Measurements from ENCODE around the gene CSNK1A1L.

CSNK1A1L gene

GRCh38 chr13:37105251-37105714 lies at the start of gene CSNK1A1L:
Gene CSNK1A1L (minus strand): TSS chr13:37105664. CDS start chr13:37105256, 408 bp downstream.
- DNase-seq = no peak

DNA sequence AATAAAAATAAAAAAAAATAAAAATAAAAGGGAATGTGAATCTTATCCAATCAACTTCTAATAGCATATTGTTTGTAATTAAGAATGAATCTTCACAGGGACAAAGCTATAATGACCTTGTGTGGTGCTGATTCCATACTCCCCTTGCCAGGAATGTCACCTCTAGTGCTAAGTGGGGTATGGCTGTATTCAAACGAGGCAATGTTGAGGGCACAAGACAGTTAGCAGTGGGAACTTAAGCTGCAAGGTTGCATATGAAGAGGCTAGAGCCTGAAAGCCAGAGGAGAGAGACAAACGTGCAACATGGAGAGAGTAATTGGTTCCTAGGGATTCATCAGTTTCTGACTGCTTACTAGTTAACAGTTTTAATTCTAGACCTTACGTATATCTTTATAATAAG lies 43.9 kb upstream of the CSNK1A1L start:
- no peak for DNase-seq

- no peak for DNase-seq
Measured at GRCh38 chr13:37148501-37148900, 43.0 kb upstream of the CSNK1A1L start.

DNA sequence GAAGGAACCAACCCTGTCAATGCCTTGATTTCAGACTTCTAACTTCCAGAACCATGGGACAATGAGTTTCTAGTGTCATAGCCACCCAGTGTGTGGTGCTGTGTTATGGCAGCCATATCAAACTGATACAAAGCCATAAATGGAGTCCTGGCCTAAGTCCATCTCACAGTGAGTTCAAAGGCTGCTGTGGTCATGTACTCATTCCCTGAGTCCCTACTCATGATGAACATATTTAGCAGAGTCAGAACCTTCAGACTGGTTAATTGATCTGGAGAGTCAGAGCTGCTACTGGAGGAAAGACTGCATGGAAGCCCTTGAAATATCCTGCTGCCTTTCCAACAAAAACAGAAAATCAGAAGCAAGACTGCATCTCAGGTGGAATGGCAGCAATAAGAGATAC lies 39.2 kb upstream of the CSNK1A1L start:
- DNase-seq = no peak

DNA sequence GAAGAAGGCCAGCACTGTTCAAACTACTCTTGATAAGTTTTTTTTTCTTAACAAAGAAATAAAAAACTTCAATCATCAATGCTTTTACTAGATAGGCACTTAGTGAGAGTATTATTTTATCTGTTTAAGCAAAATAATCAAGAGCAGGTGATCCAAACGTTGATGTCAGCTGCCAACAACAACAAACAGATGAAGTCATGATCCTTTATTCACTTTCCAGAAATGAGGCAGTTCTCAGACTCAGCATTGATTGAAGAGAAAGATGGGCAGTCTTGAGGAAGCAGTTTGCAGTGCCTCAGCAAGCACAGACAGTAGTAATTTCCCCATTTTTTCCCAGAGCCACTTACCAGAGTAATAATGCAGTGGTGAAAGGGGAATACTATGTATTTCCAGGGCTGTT lies 38.4 kb upstream of the CSNK1A1L start:
- no peak for DNase-seq

DNA sequence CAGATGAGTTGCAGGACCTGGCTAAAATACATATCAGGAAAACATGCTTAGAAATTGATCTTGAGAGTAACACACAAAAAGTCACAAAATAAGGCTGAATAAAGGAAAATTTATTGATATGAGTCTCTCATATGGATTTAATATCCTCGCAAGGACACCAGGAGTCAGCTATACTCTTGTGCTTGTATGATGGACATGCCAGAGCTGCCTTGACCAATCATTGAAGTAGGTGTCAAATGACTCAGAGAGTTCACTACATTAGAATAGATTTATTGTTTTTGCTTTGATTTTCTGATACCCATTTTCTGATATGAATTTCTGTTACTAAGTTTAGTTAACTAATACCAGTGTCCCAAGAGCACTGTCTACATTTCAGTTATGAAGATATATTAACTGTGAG lies 37.4 kb upstream of the CSNK1A1L start:
- no peak for DNase-seq

DNA sequence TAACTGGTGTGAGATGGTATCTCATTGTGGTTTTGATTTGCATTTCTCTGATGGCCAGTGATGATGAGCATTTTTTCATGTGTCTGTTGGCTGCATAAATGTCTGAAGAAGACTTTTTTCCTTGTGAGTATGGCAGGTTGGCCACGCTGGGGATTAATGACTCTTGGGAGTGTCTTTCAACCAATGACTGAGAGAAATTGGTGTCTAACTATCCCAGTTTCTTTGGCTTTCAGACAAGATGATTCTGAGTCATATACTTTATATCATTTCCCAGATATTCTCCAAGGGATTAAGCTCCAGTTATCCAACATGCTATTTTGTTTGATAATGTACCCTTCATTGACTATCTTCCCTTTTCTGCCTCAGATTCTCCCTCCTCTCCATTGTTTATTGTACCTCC lies 35.5 kb upstream of the CSNK1A1L start:
- no peak for DNase-seq

DNA sequence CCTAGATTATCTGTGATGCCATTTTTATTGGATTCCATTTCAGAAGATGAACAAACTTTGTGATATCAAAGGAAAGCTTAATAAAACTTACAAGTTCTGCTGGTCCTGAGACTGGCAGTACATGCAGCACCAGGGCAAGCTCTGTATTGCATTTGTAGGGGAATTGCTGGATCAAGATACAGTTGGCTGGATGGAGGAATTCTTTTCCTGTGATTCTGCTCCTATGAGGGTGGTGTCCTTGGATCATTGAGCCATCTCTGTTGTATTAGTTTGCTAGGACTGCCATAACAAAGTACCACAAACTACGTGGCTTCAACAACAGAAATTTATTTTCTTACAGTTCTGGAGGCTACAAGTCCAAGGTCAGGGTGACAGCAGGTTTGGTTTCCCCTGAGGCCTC lies 33.9 kb upstream of the CSNK1A1L start:
- no peak for DNase-seq

- no peak for DNase-seq
Measured at GRCh38 chr13:37138926-37139325, 33.5 kb upstream of the CSNK1A1L start.

GRCh38 chr13:37138169-37138568 lies 32.7 kb upstream of the CSNK1A1L start:
- DNase-seq = no peak

DNA sequence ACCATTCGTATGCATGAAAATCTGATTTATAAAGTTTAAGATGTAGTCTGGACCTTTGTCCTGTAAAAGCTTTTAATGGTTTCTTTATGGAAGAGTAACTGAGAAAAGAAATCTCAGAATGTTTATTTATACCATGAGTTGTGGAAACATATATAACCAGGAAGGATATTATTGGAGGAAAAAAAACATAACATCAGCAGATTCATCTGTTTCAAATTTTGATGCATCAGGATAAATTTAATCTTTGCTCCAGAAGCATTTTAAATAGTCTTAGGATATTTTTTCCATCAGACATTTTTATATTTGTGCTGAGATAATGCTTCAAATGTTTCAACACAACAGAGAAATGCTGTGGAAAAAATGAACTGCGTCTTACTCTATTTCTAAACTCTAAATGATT lies 31.2 kb upstream of the CSNK1A1L start:
- DNase-seq = no peak

DNA sequence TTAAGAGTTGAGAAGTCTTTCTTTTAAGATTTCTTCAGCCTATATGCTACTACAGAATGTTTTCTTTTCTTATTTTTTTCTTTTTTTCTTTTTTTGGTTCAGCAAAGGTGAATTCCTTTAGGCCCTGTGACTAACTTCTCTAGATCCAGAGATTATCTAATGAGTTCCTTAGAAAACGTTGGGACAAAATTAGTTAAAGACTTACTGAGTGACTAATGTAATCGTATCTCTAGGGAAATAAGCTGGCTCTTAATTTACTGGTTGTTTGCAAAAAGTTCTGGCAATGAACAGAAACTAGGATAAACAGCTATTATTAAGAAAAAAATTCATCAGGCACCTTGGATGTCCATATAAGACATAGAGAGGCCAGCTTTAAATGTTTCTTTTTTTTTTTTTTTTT lies 30.7 kb upstream of the CSNK1A1L start:
- no peak for DNase-seq

DNA sequence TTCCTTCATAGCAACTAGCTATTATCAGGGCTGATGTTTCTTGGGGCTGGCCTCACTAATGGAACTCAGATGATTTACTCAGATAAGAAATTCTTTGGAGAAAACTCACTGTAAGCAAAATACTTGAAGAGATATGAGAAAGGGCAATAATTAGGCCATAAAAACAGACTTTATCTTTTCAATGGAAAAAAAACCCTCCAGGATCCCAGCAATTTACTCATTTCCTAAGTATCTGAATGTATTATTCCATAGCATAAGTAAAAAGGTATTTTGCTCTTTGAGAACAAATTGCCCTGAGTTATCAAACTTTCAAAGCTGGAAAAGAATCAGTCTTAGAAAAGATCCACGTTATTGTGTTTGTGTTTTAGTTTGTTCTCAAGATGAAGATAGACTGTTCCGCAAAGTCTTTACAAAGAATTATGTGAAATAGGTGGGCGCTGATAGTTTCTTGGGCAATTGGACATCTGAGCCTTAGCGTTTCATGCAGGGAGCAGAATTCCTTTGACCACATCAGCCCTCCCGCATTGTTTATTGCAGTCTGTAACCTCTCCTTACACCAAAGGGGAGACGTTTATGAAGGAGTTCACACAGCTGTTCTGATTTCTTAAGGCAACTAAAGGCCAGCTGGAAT lies 29.1 kb upstream of the CSNK1A1L start:
- DNase-seq = no peak

GRCh38 chr13:37132211-37132610 lies 26.7 kb upstream of the CSNK1A1L start:
- no peak for DNase-seq

DNA sequence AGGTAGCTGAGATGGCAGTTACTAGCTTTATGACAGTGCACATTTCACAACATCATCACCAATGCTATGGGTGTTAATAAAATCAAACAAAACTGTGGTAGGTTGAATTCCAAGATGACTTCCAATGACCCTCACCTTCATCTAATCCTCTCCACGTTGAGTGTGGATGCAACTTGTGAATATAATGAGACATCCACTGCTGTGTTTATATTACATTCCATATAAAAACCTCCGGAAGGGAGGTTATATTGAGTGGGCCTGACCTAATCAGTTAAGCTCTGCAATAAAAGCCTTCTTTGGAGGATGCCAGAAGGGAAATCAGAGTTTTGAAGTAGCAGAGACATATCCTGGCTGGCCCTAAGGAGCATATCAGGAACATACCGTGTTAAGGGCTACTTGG lies 25.6 kb upstream of the CSNK1A1L start:
- no peak for DNase-seq

DNA sequence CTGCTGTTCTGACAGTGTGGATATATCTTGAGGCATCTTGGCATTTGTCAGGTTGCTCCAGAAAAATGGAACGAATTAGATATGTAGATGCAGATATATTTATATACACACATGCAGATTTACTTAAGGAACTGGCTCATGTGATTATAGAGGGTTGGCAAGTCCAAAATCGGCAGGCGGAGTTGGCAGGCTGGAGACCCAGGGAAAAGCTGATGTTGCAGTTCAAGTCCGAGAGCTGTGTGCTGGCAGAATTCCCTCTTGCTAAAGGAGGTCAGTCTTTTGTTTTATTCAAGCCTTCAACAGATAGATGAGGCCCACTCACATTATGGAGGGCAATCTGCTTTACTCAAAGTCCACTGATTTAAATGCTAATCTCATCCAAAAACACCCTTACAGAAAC lies 24.4 kb upstream of the CSNK1A1L start:
- DNase-seq = no peak

DNA sequence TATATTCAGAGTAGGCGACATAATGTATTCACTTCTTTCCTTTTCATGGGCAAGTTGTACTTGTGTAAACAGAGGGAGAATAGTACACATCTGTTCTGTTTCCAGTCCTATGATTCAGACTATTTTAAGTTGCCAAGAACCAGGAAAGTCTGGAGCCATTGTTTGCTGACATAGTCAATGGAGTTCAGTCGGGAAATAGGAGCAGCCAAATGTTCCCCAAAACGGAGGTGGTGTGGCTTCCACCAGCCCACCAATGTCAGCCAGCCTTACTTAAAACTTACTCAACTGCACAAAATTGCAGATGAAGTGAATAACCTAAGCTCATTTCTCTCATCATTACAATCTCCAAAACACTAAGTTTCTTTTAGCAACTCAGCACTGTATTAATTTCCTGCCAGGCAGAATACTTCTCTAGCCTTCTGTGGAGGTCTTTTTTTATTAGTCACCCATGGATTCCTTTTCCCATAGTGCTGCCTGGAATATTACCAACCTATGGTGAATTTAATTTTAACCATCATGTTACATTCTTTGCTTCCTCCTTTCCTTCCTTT lies 22.3 kb upstream of the CSNK1A1L start:
- no peak for DNase-seq

DNA sequence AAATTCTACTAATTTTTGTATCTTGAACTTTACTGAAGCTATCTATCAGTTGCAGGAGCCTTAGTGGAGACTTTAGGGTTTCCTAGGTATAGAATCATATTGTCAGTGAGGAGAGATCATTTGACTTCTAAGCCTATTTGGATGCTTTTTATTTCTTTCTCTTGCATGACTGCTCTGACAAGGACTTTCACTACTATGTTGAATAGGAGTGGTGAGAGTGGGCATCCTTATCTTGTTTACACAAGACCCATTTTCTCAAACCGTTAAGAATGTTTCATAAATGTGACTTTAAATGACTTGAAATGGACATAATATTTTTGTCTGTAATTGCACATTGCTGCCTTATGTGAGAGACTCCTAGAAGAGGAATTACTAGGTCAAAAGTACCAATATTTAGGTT lies 17.9 kb upstream of the CSNK1A1L start:
- no peak for DNase-seq

GRCh38 chr13:37118016-37118415 lies 12.6 kb upstream of the CSNK1A1L start:
- DNase-seq = no peak

DNA sequence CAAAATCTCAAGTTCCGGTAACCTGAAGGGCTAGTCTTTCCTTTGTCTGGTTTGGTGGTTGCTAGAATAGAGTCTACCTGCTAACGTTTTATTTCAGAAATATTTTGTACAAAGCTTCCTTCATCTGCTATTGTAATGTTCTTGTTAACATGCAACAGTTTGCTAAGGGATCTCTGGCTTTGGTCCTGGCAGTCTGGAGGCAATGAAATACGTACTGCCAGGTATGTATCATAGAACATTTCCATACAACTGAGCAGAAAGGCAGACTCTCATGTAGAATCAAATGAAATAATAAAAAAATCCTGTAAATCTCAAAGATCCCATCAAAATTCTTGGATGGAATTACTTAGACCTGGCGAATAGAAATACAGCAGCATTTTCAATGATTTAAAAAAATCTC lies 8.8 kb upstream of the CSNK1A1L start:
- no peak for DNase-seq

DNA sequence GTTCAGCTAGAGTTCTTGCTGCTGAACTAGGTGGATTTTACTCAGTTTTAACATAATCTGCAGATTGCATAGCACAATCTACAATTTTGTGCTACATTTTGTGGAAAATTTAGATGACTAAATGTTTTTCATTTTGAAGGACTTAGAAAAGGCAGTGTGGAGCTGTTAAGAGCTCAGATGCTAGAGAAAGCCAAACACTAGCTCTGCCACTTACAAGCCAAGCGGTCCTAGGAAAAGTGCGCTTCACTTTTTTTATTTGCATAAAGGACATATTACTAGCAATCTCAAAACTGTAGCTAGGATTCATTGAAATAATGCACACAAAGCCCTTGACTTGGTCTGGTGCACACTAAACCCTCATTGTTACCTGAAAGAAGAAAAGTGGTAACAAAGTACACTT lies 8.1 kb upstream of the CSNK1A1L start:
- no peak for DNase-seq

DNA sequence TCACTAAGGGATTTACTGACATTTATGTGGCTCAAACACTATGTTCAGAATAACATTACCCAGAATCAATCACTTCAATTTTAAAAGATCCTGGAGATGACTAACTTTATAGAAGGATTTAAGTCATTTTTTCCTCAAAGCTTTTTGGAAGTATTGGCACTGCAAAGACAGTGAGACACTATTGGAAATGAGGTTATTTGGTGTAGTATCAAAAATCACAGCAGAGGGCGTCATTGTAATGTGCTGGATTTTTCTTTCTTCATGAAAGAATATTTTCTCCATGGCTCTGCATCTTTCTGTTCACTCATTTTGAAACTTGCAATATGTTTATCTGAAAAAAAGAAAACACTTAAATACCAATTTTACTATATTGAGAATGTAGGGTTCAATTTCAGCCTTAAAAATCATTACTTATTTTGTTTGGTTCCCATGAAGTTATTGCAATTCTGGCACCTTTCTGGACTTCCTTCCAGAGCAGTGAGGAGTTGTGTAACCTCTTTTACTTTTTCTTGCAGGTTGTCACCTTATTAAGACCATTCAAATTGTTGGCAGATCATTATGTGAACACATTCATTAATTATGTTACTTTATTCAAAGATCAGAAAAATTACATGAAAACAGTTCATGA lies 3.7 kb upstream of the CSNK1A1L start:
- no peak for DNase-seq

GRCh38 chr13:37107868-37108267 lies 2.4 kb upstream of the CSNK1A1L start:
- DNase-seq = no peak

DNA sequence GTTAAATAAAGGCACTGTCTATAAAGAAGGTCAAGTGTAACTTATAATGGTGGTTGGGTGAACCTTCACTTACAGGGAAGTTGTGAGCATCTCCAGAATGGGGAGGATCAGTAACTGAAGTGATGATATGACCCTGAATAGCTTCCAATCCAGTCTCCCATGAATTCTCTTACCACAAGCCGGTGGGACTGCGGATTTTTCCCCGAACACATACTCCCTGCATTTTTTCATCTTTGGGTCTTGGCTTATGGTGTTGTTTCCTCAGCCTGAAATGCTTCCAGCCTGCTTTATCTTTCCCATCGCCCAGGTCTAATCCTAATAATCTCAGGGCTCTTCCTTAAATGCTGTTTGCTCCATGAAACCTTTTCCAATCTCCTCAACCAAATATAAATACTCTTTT lies 2.0 kb upstream of the CSNK1A1L start:
- no peak for DNase-seq

DNA sequence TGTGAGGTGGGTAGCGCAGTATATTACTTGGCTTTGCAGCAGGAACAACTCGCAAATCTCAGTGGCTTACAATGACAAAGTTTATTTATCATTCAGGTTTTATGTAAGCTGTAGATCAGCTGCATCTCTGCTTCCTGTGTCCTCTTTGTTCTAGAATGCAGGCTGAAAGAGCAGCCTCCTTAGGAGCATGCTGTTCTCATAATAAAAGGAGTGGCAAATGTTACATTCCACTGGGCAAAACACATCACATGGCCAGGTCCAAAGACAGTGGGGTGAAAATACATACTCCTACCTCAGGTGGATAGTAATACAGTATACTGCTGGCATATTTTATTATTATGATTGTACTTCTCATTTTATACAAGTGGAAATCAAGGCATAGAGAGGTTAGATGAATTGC lies 1.2 kb upstream of the CSNK1A1L start:
- DNase-seq = no peak
